ENCODE measurements around the gene KIAA1217. TPM values are rescaled to one million over a fixed set of nuclear protein-coding genes. Genes with fewer than 3 reads are reported as not detected.

Gene KIAA1217
- total RNA-seq, 1 experiment from 2014 or later: 48.3 TPM

GRCh38 chr10:24589265-24589664, 380.3 kb downstream of the KIAA1217 start:
- intact Hi-C loops (cut with micrococcal nuclease): no loop called here
- ChIA-PET CTCF (interaction anchor here (0.9 to 1.4 kb wide), 2 partner anchors 10 to 28 kb away, joined by 3 to 4 read pairs; no protein-coding TSS in a partner anchor), POLR2A (no interaction called here)
- Mint-ChIP-seq H3K4me1 (ENCODE audit: insufficient read depth, unreplicated experiment) (no peaks in the 10 kb centered on the region), H3K27me3 (ENCODE audit: insufficient read depth, unreplicated experiment) (no peaks in the 10 kb centered on the region), H3K27ac (ENCODE audit: low read depth, unreplicated experiment) (no peak overlapping the region), H3K36me3 (ENCODE audit: insufficient read depth, unreplicated experiment) (peaks cover 87% of the 10 kb centered on the region), H3K4me3 (ENCODE audit: unreplicated experiment) (no peak overlapping the region), H3K9me3 (ENCODE audit: unreplicated experiment) (no peaks in the 10 kb centered on the region)
- no peak for TF ChIP-seq CTCF (IDR thresholded peaks at IDR 0.05; ENCODE audit: unreplicated experiment)
- no peak for DNase-seq (ENCODE audit: unreplicated experiment)
- no TSS peak for BruUV-seq (replicated peaks)

GRCh38 chr10:24590697-24591457, 381.9 kb downstream of the KIAA1217 start:
- ChIA-PET POLR2A (interaction anchor here (0.5 kb wide), 1 partner anchor 425 kb away, joined by 3 read pairs; the partner anchor contains the start of genes ENKUR and THNSL1), CTCF (interaction anchor here (0.6 to 1.4 kb wide), 2 partner anchors 27 to 229 kb away, joined by 4 read pairs; no protein-coding TSS in a partner anchor)
- no TSS peak for BruUV-seq (replicated peaks)
- H3K36me3 Mint-ChIP-seq (ENCODE audit: insufficient read depth, unreplicated experiment): peaks cover 87% of the 10 kb centered on the region
- no peaks in the 10 kb centered on the region for H3K27me3 Mint-ChIP-seq (ENCODE audit: insufficient read depth, unreplicated experiment)
- H3K4me3 Mint-ChIP-seq (ENCODE audit: unreplicated experiment): no peak overlapping the region
- TF ChIP-seq CTCF (IDR thresholded peaks at IDR 0.05; ENCODE audit: unreplicated experiment): no peak
- no peak overlapping the region for H3K27ac Mint-ChIP-seq (ENCODE audit: low read depth, unreplicated experiment)
- intact Hi-C loops (cut with micrococcal nuclease): no loop called here
- no peaks in the 10 kb centered on the region for H3K4me1 Mint-ChIP-seq (ENCODE audit: insufficient read depth, unreplicated experiment)
- no peaks in the 10 kb centered on the region for H3K9me3 Mint-ChIP-seq (ENCODE audit: unreplicated experiment)
- no peak for DNase-seq (ENCODE audit: unreplicated experiment)

- no peak overlapping the region for H3K4me3 Mint-ChIP-seq (ENCODE audit: unreplicated experiment)
- intact Hi-C loops (cut with micrococcal nuclease): no loop called here
- BruUV-seq (replicated peaks): no TSS peak
- H3K36me3 Mint-ChIP-seq (ENCODE audit: insufficient read depth, unreplicated experiment): peaks cover 87% of the 10 kb centered on the region
- H3K4me1 Mint-ChIP-seq (ENCODE audit: insufficient read depth, unreplicated experiment): no peaks in the 10 kb centered on the region
- TF ChIP-seq CTCF (IDR thresholded peaks at IDR 0.05; ENCODE audit: unreplicated experiment): no peak
- no peak for DNase-seq (ENCODE audit: unreplicated experiment)
- ChIA-PET POLR2A (interaction anchor here (1.1 kb wide), 1 partner anchor 12 kb away, joined by 3 read pairs; no protein-coding TSS in a partner anchor), CTCF (no interaction called here)
- no peaks in the 10 kb centered on the region for H3K27me3 Mint-ChIP-seq (ENCODE audit: insufficient read depth, unreplicated experiment)
- H3K9me3 Mint-ChIP-seq (ENCODE audit: unreplicated experiment): no peaks in the 10 kb centered on the region
- no peak overlapping the region for H3K27ac Mint-ChIP-seq (ENCODE audit: low read depth, unreplicated experiment)
Observed at GRCh38 chr10:24596217-24596930, 387.4 kb downstream of the KIAA1217 start.

- no peaks in the 10 kb centered on the region for H3K9me3 Mint-ChIP-seq (ENCODE audit: unreplicated experiment)
- H3K4me3 Mint-ChIP-seq (ENCODE audit: unreplicated experiment): no peak overlapping the region
- POLR2A ChIA-PET: interaction anchor here (0.7 to 1.1 kb wide), 2 partner anchors 9 to 11 kb away, joined by 3 to 4 read pairs; no protein-coding TSS in a partner anchor
- H3K4me1 Mint-ChIP-seq (ENCODE audit: insufficient read depth, unreplicated experiment): no peaks in the 10 kb centered on the region
- peaks cover 86% of the 10 kb centered on the region for H3K36me3 Mint-ChIP-seq (ENCODE audit: insufficient read depth, unreplicated experiment)
- intact Hi-C loops (cut with micrococcal nuclease): no loop called here
- BruUV-seq (replicated peaks): no TSS peak
- no peak for TF ChIP-seq CTCF (IDR thresholded peaks at IDR 0.05; ENCODE audit: unreplicated experiment)
- CTCF ChIA-PET: interaction anchor here (0.6 to 0.9 kb wide), 3 partner anchors 14 to 277 kb away, joined by 3 read pairs; no protein-coding TSS in a partner anchor
- DNase-seq (ENCODE audit: unreplicated experiment): no peak
- H3K27ac Mint-ChIP-seq (ENCODE audit: low read depth, unreplicated experiment): no peak overlapping the region
- H3K27me3 Mint-ChIP-seq (ENCODE audit: insufficient read depth, unreplicated experiment): no peaks in the 10 kb centered on the region
Observed at GRCh38 chr10:24597426-24597825, 388.5 kb downstream of the KIAA1217 start.
